Neural cell (in vitro differentiated cells): ENCODE results near the gene CAMK2B. TPM values are rescaled to one million over a fixed set of nuclear protein-coding genes. Genes with fewer than 3 reads are reported as not detected.

ENCODE experiments used
- H2AFZ ChIP-seq: fragments of 200-600, 300-800 bp; sonication (generic), shearing (Covaris generic); 2 replicates; pipeline ENCODE4 v1.6.0; 2014; ENCODE audit warnings: low read depth, mild to moderate bottlenecking, antibody characterized with exemption, low read length, moderate library complexity
- H3F3A ChIP-seq: fragments of 200-600 bp; shearing (Covaris generic); 2 replicates; pipeline ENCODE4 v1.6.1; 2016; ENCODE audit warnings: mild to moderate bottlenecking, moderate library complexity, mixed read lengths, antibody characterized with exemption, low read length; ENCODE audit not compliant: insufficient read depth, poor library complexity, severe bottlenecking
- H3K27ac ChIP-seq: fragments of 200-600, 300-800 bp; sonication (generic), shearing (Covaris generic); 2 replicates; pipeline ENCODE4 v1.5.1; 2014; ENCODE audit warnings: mild to moderate bottlenecking, low read length, moderate library complexity
- H3K27me3 ChIP-seq: fragments of 300-800, 200-600 bp; sonication (generic), shearing (Covaris generic); 2 replicates; pipeline ENCODE4 v1.6.0; 2014; ENCODE audit warnings: mild to moderate bottlenecking, low read depth, low read length, moderate library complexity; ENCODE audit not compliant: insufficient read depth
- H3K36me3 ChIP-seq: fragments of 300-800, 200-600 bp; sonication (generic), shearing (Covaris generic); 2 replicates; pipeline ENCODE4 v1.5.1; 2014; ENCODE audit warnings: mild to moderate bottlenecking, antibody characterized with exemption, low read length, moderate library complexity; ENCODE audit not compliant: insufficient read depth
- H3K4me2 ChIP-seq: fragments of 300-800, 200-600 bp; sonication (generic), shearing (Covaris generic); 2 replicates; pipeline ENCODE4 v1.6.0; 2014; ENCODE audit warnings: mild to moderate bottlenecking, low read length
- H3K4me3 ChIP-seq: fragments of 300-800, 200-600 bp; sonication (generic), shearing (Covaris generic); 2 replicates; pipeline ENCODE4 v1.5.1; 2014; ENCODE audit warnings: mild to moderate bottlenecking, low read length, moderate library complexity
- H3K79me2 ChIP-seq: fragments of 200-600 bp; shearing (Covaris generic); replicated peaks from 2 replicates; pipeline ENCODE4 v1.6.0; 2014; ENCODE audit warnings: mild to moderate bottlenecking, low read length, moderate library complexity; ENCODE audit not compliant: insufficient read depth
- H3K9ac ChIP-seq: fragments of 300-800, 200-600 bp; sonication (generic), shearing (Covaris generic); 2 replicates; pipeline ENCODE4 v1.6.1; 2016; ENCODE audit warnings: mild to moderate bottlenecking, low read length, mixed read lengths
- H3K9me2 ChIP-seq: fragments of 200-600 bp; shearing (Covaris generic); 2 replicates; pipeline ENCODE4 v1.6.1; 2016; ENCODE audit warnings: mild to moderate bottlenecking, low read length, mixed read lengths; ENCODE audit not compliant: insufficient read depth
- H3K9me3 ChIP-seq: fragments of 200-600, 300-800 bp; sonication (generic), shearing (Covaris generic); 2 replicates; pipeline ENCODE4 v1.6.1; 2016; ENCODE audit warnings: mild to moderate bottlenecking, mixed run types, low read length, moderate library complexity, mixed read lengths
- H4K20me1 ChIP-seq: fragments of 200-600 bp; shearing (Covaris generic); 2 replicates; pipeline ENCODE4 v1.6.1; 2016; ENCODE audit warnings: mild to moderate bottlenecking, mixed run types; ENCODE audit not compliant: insufficient read depth
- EP300 ChIP-seq: fragments of 450-650 bp; conservative IDR thresholded peaks from 2 replicates; pipeline ENCODE4 v1.6.1; 2014; ENCODE audit warnings: antibody characterized with exemption, mild to moderate bottlenecking, moderate library complexity; ENCODE audit not compliant: poor library complexity, severe bottlenecking
- EZH2 ChIP-seq: fragments of 200-600, 300-800 bp; shearing (Covaris generic), sonication (generic); IDR thresholded peaks from 2 replicates; pipeline ENCODE4 v1.6.1; 2014; ENCODE audit warnings: antibody characterized with exemption, low read length, borderline replicate concordance, mild to moderate bottlenecking; ENCODE audit not compliant: insufficient read depth, poor library complexity, severe bottlenecking
- MXI1 ChIP-seq: fragments of 450-650 bp; conservative IDR thresholded peaks from 2 replicates; pipeline ENCODE4 v1.6.1; 2014; ENCODE audit warnings: antibody characterized with exemption, mild to moderate bottlenecking; ENCODE audit not compliant: poor library complexity, severe bottlenecking
- POLR2AphosphoS5 ChIP-seq: IDR thresholded peaks from 2 replicates; pipeline ENCODE4 v1.6.1; 2012
- RAD21 ChIP-seq: fragments of 450-650 bp; conservative IDR thresholded peaks from 2 replicates; pipeline ENCODE4 v1.6.1; 2014; ENCODE audit warnings: antibody characterized with exemption, mild to moderate bottlenecking, moderate library complexity
- SMC3 ChIP-seq: fragments of 450-650 bp; conservative IDR thresholded peaks from 2 replicates; pipeline ENCODE4 v1.6.1; 2014; ENCODE audit warnings: antibody characterized with exemption, mild to moderate bottlenecking, moderate library complexity; ENCODE audit not compliant: poor library complexity
- TAF1 ChIP-seq: IDR thresholded peaks from 2 replicates; pipeline ENCODE4 v1.6.1; 2012; ENCODE audit warnings: low read depth
- polyA plus RNA-seq: library from polyadenylated mRNA; depleted of rRNA; stranded (reverse); fragments of >200 nt; gene quantifications from 2 replicates; pipeline ENCODE4 v1.2.3, GENCODE V29; 2014
- TF ChIP-seq, protein P1 (sequence below): fragments of 450-650 bp; IDR thresholded peaks from 2 replicates; pipeline ENCODE4 v1.5.1; 2014; ENCODE audit warnings: antibody characterized with exemption, mild to moderate bottlenecking, moderate library complexity; ENCODE audit not compliant: poor library complexity, severe bottlenecking
- TF ChIP-seq, protein P2 (sequence below): IDR thresholded peaks from 2 replicates; pipeline ENCODE4 v1.6.1; 2012; ENCODE audit warnings: borderline replicate concordance

Gene CAMK2B
- polyA plus RNA-seq, 1 donor from 2014 or later: 67.3 TPM

DNA sequence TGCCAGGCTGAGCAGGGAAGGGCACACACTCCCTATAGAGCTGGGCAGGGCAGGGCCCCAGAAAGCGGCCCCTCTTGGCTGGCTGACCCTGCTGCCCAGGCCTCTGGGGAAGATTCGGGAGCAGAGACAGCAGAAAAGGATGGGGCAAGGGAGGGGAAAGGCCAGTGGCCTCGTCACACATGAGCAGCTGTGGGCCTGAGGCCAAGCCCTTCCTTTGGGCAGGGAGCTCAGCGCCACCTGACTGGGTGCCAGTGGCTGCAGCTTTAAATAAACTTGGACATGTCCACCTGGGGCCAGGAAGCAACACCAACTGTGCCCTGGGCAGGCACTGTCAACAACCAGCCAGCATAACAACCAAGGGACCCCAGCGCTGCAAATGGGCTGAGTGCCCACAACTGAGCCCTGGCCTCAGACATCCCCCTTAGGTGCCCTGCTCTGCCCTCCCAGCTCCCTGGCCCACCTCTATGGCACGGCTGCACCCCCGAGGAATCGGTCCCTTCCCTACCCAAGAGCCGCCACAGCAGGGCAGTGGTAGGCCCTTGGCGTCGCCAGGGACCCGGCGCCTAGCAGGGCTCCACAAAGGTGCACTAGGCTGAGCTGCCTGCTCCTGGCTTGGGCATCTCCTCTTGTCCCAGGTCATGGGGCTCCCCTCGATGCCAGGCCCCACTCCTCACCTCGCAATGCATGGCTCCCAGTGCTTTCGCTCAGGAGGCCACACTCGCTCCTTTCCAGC is 2.6 kb downstream of the CAMK2B start:
- H2AFZ ChIP-seq: no peak overlapping the region
- no peaks in the 10 kb centered on the region for H3F3A ChIP-seq
- H3K79me2 ChIP-seq: peaks cover 4% of the 10 kb centered on the region
- H3K9ac ChIP-seq: no peak overlapping the region
- no peak overlapping the region for H3K27ac ChIP-seq
- TF ChIP-seq SMC3 (no peak), POLR2AphosphoS5 (no peak), EZH2 (no peak), MXI1 (no peak), EP300 (no peak), RAD21 (no peak), TAF1 (no peak)
- TF ChIP-seq, protein P1, sequence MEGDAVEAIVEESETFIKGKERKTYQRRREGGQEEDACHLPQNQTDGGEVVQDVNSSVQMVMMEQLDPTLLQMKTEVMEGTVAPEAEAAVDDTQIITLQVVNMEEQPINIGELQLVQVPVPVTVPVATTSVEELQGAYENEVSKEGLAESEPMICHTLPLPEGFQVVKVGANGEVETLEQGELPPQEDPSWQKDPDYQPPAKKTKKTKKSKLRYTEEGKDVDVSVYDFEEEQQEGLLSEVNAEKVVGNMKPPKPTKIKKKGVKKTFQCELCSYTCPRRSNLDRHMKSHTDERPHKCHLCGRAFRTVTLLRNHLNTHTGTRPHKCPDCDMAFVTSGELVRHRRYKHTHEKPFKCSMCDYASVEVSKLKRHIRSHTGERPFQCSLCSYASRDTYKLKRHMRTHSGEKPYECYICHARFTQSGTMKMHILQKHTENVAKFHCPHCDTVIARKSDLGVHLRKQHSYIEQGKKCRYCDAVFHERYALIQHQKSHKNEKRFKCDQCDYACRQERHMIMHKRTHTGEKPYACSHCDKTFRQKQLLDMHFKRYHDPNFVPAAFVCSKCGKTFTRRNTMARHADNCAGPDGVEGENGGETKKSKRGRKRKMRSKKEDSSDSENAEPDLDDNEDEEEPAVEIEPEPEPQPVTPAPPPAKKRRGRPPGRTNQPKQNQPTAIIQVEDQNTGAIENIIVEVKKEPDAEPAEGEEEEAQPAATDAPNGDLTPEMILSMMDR: no peak
- TF ChIP-seq, protein P2, sequence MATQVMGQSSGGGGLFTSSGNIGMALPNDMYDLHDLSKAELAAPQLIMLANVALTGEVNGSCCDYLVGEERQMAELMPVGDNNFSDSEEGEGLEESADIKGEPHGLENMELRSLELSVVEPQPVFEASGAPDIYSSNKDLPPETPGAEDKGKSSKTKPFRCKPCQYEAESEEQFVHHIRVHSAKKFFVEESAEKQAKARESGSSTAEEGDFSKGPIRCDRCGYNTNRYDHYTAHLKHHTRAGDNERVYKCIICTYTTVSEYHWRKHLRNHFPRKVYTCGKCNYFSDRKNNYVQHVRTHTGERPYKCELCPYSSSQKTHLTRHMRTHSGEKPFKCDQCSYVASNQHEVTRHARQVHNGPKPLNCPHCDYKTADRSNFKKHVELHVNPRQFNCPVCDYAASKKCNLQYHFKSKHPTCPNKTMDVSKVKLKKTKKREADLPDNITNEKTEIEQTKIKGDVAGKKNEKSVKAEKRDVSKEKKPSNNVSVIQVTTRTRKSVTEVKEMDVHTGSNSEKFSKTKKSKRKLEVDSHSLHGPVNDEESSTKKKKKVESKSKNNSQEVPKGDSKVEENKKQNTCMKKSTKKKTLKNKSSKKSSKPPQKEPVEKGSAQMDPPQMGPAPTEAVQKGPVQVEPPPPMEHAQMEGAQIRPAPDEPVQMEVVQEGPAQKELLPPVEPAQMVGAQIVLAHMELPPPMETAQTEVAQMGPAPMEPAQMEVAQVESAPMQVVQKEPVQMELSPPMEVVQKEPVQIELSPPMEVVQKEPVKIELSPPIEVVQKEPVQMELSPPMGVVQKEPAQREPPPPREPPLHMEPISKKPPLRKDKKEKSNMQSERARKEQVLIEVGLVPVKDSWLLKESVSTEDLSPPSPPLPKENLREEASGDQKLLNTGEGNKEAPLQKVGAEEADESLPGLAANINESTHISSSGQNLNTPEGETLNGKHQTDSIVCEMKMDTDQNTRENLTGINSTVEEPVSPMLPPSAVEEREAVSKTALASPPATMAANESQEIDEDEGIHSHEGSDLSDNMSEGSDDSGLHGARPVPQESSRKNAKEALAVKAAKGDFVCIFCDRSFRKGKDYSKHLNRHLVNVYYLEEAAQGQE: no peak
- no peaks in the 10 kb centered on the region for H3K9me3 ChIP-seq
- peaks cover 36% of the 10 kb centered on the region for H3K27me3 ChIP-seq
- no peaks in the 10 kb centered on the region for H4K20me1 ChIP-seq
- H3K9me2 ChIP-seq: no peaks in the 10 kb centered on the region
- peak overlapping the region; percentile 82 for H3K4me3 ChIP-seq
- no peaks in the 10 kb centered on the region for H3K36me3 ChIP-seq
- H3K4me2 ChIP-seq: no peak overlapping the region

DNA sequence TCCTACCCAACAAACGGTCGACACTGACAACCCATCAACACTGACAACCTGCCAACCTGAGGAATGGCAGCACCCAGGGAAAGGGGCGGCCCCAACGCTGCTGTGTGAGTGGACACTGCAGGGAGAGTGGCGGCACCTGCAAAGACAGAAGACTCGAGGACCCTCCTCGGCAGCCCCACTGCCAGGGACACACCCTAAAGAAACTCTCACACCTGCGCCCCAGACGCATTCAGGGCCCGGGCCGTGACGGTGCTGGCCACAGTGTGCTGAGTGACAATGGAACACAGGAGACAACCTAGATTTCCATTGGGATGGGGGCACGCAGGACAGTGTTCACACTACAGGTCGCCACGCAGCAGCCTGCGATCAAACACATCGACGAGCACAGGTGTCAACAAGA is 3.6 kb downstream of the CAMK2B start:
- H3K4me3 ChIP-seq: no peak overlapping the region
- H3K9ac ChIP-seq: no peak overlapping the region
- no peak overlapping the region for H3K4me2 ChIP-seq
- no peak overlapping the region for H3K27ac ChIP-seq
- no peaks in the 10 kb centered on the region for H4K20me1 ChIP-seq
- no peaks in the 10 kb centered on the region for H3F3A ChIP-seq
- no peaks in the 10 kb centered on the region for H3K36me3 ChIP-seq
- TF ChIP-seq RAD21 (no peak), EZH2 (no peak), MXI1 (no peak), TAF1 (no peak), SMC3 (no peak), POLR2AphosphoS5 (no peak), EP300 (no peak)
- TF ChIP-seq, protein P1: no peak
- TF ChIP-seq, protein P2: no peak
- H3K27me3 ChIP-seq: peaks cover 30% of the 10 kb centered on the region
- H3K9me3 ChIP-seq: no peaks in the 10 kb centered on the region
- H2AFZ ChIP-seq: no peak overlapping the region
- no peaks in the 10 kb centered on the region for H3K9me2 ChIP-seq
- H3K79me2 ChIP-seq: peaks cover 4% of the 10 kb centered on the region
